AG08396 (cell line): ENCODE measurements around the gene PURA.

ENCODE experiments used
- DNase-seq: peaks from one replicate; pipeline ENCODE4 v3.0.0; 2012; ENCODE audit warnings: low spot score, mixed read lengths

PURA gene

GRCh38 chr5:140113699-140114263 lies at the start of gene PURA:
Gene PURA, plus strand, starts transcription at chr5:140114109. Its CDS starts 73 bp downstream, at chr5:140114182.
- DNase-seq = peak; percentile 97

- no peak for DNase-seq
Observed at GRCh38 chr5:140072812-140073211, 41.1 kb upstream of the PURA start.

DNA sequence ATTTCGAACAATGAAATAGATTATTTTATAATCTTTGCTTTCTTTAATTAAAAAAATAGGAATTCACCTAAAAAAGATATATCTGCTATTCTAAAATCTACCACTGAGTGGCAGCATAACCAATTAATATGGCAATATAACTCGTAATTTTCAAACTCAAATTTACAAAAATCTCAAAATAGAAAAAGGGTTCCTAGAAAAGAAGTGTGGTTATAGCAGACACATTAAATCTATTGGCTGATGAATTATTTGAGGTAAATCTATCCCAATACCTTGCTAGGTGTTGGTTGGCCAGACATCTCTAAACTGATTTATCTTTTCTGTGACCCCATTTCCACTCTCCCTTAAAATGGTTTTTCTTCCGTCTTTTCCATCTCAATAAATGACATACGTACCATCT lies 40.6 kb upstream of the PURA start:
- no peak for DNase-seq

- peak; percentile 11 for DNase-seq
Observed at GRCh38 chr5:140075371-140075770, 38.5 kb upstream of the PURA start.

DNA sequence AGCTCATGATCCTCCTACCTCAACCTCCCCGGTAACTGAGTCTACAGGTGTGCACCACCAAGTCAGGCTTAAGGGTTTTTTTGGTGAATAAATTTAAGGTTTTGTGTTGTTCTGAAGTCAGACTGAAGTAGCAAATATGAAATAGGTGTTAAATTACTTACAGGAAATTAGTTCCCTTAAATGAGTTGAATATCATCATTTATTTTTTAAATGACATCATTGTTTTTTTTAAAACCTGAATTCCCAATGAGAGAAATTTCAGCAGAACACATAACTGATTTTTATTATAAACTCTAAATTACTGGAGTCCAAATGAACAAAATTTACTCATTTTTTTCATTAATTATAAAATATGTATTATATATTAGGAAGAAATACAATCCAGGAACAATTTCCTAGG lies 37.8 kb upstream of the PURA start:
- no peak for DNase-seq

- no peak for DNase-seq
Observed at GRCh38 chr5:140076788-140077187, 37.1 kb upstream of the PURA start.

- no peak for DNase-seq
Observed at GRCh38 chr5:140083120-140083519, 30.8 kb upstream of the PURA start.

DNA sequence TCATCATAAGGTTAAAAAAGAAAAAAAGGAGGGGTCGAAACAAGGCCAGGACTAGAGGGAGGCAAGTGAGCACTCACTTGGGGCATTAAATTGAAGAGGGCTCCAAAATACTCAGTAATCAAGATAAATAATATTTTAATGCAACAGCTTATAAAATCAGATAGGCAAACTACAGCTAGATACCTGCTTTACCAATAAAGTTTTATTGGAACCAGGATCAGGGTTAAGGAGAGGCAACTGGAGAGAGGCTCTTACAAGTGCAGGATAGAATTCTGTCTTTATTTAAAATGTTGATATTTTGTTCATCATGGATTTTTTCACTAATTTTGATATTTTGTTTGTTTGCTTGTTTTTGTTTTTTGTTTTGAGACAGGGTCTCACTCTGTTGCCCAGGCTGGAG lies 30.3 kb upstream of the PURA start:
- DNase-seq = no peak

GRCh38 chr5:140084541-140084940 lies 29.4 kb upstream of the PURA start:
- no peak for DNase-seq

- no peak for DNase-seq
Observed at GRCh38 chr5:140090251-140090650, 23.7 kb upstream of the PURA start.

GRCh38 chr5:140093179-140093578 lies 20.7 kb upstream of the PURA start:
- no peak for DNase-seq

GRCh38 chr5:140093866-140094265 lies 20.0 kb upstream of the PURA start:
- no peak for DNase-seq

- DNase-seq = no peak
Observed at GRCh38 chr5:140094889-140095288, 19.0 kb upstream of the PURA start.

- no peak for DNase-seq
Observed at GRCh38 chr5:140101179-140101578, 12.7 kb upstream of the PURA start.

DNA sequence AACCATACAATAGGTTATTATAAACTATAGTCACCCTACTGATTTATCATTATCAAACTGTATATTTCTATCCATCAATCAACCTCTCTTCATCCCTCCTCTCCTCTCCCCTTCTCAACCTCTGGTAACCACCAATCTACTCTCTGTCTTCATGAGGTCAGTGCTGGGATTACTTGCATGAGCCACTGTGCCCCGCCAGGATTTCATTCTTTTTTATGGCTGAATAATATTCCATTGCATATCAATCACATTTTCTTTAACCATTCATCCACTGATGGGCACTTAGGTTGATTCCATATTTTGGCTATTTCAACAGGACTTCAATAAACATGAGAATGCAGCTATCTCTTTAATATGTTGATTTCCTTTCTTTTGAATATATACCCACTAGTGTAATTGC lies 10.8 kb upstream of the PURA start:
- DNase-seq = no peak

GRCh38 chr5:140104100-140104499 lies 9.8 kb upstream of the PURA start:
- no peak for DNase-seq

- DNase-seq = no peak
Observed at GRCh38 chr5:140106101-140106500, 7.8 kb upstream of the PURA start.

GRCh38 chr5:140106805-140107311 lies 7.1 kb upstream of the PURA start:
- DNase-seq = no peak

DNA sequence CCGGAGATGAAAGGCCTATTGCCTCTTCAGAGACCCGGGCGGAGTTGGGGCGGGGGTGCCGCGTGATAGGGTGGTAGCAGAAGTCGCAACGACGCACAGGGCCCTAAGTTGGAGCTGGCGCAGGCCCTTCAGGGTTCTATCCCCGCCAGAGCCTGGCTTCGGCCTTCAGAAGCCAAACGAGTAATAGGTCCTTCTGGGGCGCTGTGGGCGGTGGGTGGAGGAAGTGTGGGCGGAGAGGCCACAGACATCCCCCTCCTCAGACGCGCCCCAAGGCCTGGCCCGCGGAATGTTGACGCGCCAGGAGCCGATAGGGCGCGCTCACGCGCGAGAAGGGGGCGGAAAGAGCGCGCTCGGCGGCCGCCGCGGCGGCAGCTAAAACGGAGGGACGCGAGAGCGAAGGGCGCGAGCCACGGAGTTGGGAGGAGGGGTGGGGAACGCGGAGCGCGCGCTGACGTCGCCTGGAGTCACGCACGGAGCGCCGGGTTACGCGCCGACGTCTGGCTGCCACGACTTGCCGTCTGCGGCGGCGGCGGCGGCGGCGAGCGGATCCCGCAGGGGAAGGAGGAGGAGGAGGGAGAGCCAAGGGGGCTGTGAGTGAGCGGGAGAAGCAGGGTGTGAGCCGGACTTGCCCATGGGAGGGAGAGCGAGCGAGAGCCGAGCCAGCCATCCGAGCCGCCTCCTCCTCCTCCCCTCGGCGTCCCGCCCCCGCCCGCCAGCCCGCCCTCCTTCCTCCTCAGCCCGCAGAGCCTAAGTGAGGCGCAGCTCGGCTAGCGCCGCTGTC lies 6.4 kb upstream of the PURA start:
- peak; percentile 96 for DNase-seq

- peak; percentile 28 for DNase-seq
Observed at GRCh38 chr5:140108093-140109017, 5.6 kb upstream of the PURA start.

DNA sequence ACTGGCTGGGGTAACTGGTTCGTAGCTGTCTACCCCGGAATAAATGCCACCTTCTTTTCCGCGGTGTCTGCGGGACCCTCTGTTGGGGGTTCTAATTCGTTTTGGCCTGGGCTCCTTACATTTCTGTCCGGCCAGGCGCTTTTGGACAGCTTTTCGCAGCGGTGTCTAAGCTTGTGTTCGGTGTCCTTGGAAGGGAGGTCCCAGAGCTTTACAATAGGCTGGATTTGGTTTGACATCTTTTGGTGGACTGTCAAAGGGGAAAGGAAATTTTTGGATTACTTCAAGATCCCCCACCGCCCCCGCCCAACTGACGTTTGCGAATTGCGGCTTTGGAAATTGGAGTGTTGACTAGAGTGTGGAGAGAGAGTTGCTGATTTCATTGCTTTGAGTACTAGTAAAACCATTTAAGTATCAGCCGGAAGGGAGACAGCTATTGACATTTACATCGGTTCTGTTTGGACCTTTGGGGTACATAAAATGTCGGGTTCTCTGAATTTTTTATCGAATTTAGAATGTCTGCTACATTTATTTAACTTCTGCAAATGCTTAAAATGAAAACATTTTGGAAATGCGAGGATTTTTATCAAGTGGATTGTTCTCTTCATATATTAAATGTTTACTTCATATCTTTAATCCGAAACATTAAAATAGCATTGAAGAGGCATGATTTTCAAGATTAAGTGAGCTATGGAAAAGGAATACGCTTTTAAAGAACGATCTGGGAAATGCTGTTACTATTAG lies 4.7 kb upstream of the PURA start:
- DNase-seq = peak; percentile 67
